CD4-positive, alpha-beta T cell treated with Interleukin-17A for 1 hour (primary cell): Measurements from ENCODE around the gene SNX32.

Source experiments
- DNase-seq: peaks from one replicate; pipeline ENCODE4 v3.0.0-alpha.2; 2020

The SNX32 gene

DNA sequence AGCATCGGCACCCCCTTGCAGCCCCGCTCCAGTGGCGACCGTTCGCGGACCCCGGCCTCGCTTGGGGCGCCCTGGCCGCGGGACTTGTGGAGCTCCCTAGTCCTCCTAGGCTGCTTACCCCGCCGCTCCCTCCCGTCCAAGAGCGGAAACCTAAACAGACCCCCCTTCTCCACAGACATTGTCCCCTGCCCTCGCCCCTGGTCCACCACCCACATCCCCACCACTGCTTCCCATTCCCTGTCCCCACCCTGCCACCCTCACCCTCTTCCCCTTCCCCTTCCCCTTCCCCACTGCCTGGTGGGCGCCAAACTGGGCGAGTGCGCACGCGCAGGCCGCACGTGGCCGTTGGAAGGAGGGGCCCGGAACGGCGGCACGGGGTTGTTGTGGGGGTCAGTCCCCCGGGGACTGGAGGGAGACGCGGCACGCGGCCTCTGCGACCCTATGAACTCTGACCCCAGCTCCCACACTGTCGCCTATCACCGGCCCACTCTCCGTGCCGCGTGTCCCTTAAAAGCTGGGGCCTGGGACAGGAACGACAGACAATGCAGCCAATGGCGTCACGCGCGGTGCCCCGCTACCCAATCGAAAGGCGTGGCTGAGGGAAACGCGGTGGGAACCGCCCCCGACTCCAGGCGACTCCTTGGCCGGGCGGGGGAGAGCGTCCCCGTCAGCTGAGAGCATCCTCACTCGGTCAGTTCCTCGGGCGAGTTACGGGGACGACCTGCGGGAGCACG lies at the start of gene SNX32:
Gene SNX32 (plus strand): TSS at position 667 of the 734 bp plus-strand sequence. CDS start 103 bp downstream, outside the sequence.
- peak; percentile 95 for DNase-seq

DNA sequence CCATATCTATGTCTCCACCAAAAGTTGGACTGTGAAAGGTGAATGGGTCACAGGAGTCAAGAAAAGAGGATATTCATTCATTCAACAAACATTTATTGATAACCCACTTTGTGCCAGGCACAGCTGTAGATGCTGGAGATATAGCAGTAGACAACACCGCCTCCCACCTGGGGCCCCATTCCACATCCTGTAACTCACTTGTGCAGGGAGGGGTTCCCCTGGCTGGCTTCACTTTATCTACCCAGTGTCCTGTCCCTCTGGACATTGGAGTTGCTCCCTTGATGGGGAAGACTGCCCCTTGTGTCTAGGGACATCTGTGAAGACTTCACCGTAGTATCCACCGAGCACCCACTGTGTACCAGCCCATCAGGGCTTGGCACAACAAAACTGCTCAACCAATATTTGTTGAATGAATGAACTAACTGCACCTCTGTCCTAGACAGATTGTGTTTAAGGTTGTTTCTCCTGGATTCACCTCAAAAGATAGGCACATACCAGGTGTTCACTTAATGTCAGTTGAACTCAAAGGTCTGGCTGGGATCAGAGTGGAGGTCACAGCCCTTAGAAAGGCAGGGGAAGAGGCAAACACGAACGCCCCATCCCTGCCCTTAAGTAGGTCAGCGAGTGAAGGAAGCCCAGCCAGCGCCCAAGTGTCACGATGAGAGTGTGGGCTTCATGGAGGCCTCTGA lies 48.3 kb upstream of the SNX32 start:
- peak; percentile 22 for DNase-seq

DNA sequence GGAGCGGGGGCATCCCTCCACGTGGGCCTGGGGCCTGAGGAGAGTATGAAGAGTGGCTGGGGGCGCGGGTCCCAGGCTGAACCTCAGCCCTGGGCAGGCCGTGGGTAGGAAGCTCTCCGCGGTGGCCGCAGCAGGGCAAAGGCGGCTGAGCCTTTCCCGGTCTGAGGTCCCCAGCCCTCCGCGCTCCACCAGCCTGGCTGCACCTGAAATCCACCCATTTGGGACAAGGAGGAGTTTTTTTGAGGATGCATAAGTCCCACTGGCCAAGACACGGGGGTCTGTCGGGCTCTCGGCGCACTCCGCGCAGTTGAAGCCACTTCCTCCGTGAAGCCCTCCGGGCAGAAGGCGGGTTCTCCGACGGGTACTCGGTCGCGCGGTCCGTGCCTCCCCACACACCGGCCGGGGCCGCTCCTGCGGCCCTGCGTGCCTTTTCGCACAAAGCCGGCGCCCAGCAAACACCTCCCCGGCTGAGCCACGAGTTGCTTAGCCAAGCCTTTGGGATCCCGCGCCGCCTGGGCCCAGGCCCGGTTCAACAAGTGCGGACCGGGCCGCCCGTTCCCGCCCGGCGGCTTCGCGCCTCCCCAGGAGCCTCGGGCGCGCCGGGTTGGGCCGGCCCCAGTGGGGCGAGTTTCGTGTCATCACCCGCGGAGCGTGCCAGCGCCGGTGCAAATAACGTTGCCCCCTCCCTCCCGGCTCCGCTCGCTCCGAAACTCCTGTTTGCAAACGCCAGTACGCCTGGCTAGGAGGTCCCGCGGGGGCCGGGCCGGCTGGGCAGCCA lies 47.6 kb upstream of the SNX32 start:
- no peak for DNase-seq

DNA sequence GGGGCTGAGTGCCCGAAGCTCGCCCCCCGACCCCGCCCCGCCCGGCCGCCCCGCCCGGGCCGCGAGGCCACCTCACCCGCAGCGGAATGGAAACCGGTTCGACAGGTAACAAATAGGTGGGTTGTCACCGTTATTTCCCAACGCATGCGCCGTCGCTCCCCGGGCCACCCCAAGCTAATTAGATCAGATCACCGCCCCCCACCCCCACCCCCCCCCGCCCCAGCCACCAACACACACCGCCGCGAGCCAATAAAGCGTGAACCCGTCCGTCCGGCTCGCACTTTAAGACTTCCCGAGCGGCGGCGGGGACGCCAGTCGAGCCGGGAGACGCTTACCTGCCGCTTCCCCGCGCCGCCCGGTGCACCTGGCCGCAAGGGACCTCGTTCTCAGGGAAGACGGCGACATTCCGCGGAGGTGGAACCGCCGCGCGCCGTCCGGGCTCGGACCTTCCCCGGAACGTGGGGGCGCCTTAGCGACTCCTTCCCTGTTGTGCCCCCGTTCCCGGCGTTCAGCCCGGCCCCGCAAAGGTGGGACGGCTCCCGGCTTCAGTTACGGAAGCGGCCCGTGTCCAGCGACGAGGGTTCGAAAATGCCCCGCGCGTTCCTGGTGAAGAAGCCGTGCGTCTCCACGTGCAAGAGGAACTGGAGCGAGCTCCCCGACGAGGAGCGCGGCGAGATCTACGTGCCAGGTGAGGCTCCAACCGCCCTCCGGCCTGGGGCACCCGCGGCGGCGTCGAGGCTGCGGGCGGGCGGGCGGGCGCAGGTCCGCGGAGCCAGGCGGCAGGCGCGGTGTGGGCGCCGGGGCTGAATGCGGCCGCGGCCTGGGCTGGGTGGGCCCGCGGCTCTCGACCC lies 46.8 kb upstream of the SNX32 start, which contains the start of gene OVOL1:
Gene OVOL1 (plus strand): TSS at position 278 of the 851 bp plus-strand sequence. CDS start 311 bp downstream, at position 589.
- DNase-seq: peak; percentile 58

DNA sequence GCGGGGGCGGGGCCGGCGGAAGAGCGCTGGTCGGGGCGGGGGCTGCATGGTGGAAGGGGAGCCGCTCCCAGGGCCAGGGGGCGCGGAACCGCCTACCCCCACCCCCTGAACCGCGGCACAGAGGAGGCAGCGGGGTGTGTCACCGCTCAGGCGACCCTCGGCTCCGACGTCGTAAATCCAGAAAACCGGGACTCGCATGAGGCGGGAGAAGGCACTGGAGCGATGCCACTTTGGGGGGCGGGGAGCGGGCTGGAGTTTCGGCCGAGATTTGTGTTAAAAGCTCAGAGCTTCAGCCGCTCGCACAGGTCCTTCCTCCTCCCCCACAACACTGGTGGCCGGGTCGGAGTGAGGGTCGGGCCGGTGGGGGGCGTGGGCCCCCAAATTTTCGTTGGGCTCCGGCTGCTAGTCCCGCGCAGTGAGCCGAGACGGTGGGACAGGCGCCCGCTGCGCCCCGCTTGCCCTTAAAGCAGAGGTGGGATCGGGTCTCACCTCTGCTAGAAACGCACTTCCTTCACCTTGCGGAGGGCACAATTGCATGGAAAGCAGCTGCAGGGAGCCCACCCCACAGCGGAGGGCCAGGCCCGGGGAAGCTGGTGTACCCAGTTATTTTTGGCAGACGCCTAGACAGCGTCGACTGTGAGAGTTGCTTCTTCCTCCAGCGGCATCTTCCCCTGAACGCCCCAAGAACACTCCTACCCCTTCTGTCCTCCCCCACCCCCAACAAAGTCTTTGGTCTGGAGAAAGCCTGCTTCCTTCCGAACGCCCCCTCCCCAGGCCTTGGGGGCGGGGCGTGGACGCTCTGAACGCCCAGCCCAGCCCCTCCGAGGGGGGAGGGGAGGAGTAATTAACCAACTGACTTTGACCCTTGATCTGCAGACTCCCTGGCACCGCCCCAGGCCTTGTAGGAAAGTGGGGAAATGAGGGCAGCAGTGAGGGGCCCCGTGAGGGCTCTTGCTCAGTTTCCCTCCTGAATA lies 45.8 kb upstream of the SNX32 start:
- peak; percentile 10 for DNase-seq

DNA sequence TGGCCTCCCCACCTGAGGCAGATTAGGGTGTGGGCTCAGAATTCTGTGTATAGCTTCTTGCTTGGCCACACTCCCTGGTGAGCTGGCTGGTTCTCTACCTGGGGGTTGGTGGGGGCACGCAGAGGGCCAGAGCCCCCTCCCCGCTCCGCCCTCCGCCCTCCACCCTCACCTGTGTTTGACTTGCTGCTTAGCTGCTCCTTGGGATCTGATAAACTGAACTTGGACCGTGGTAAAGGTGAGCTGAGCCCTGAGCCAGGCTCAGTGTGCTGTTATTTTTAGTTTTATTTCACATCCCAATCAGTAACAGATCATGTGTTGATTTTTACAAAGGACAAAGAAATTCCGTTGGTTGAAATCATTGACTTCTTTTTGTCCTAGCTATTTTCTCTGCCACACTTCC lies 44.9 kb upstream of the SNX32 start:
- no peak for DNase-seq

DNA sequence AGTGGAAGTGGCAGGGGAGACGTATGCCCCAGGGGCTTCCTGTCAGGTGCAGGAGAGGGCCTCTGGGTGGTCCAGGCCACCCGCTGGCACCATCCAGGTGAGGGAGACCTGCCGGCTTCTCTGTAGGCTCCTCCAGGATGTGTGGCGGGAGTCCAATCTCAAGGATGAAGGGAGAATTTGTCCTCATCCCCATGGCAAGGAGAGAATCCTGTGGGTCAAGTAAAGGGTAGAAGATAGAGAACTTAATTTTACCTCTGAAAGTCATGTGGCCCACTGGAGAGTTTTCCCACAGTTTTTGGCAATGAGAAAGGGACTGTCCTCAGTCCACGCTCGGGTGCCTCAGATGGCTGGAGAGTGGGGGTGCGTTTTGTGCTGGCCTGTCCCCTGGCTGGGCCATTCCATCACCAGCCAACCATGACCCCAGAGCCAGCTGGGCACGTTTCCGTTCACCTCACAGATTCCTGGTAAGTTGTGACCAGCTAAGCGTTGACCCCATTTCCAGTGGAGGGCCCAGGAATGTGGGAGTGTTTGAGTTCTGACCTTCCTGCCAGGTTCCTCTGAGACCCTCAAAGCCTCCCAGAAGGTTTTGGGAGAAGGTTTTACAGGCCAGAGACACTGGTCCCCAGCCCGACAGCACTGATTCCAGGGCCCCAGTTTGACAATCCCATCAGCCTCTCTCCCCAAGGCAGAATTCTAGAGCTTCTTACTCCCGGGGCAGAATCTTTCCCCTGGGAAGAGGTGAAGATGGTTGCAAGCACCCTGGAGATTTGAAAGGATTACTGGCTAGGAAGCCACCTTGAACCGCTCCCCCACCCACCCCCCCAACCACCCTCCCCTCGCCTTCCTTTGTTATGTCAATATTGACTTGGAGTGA lies 44.3 kb upstream of the SNX32 start:
- DNase-seq: no peak

DNA sequence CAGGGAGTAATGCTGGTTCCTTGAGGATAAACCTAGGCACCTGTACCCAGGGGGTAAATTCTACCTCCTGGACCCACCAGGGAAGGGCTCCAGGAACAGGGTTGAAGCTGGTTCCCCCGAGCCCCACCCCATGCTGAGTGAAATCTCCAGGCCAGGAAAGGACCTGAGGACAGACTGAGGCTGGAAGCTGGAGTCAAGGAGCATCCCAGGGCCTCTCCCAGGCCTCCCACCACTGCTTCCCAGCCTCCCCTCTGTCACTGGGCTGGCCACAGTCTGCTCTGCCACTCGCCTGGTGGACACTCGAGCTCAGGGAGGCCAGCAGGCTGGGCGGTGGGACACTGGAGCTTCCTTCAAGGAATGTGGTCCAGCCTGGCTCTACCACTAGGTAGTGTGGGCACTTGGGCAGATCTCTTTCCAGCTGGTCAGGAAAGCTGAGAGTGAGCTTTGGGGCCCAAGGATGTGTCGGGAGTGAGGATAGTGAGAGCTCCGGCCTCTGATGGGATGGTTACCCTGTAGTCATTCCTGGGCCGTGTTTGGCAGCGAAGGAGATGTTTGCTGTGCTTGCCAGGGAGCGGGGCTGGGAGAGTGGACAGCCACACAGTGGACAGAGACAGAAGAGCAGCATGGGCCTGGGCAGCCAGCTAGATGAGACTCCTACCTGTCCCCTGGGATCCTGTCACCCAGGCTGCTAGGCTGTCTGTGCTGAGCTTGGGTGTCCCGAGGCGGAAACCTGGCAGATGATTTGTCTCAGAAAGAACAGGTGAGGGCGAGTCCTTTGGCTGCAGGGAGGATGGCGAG lies 43.5 kb upstream of the SNX32 start:
- no peak for DNase-seq

DNA sequence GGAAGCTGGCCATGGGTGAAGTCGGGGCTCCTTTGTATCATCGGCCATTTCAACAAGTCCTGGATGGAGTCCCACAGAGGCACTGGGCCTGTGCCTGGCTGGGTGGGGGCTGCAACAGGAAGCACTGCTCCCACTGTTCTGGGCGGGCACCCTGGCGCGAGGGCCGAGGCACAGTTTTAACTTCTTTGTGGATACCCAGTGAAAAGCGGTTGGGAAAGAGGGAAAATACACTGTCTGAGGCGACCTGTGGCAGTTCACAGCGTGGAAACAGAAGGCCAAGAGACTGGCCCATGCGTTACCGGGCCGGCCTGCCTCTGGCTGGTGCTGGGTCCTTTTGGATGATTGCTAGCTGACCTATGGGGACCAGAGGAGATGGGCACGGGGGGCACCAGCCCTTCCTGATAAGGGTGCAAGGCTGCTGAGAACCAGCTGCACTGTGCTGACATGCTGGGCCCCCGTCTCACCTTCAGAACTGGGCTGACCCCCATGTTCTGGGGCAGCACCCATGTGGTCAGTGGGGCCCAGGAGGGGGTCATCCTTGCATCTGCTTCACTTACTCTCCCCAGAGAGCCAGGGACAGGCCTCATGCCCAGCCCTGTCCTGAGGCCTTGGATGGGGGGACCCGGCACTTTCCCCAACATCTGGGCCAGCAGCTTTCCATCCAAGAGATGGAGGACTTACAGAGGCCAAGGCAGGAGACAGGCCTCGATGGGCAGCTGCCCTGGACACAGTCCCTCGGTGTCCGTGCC lies 42.7 kb upstream of the SNX32 start:
- no peak for DNase-seq

DNA sequence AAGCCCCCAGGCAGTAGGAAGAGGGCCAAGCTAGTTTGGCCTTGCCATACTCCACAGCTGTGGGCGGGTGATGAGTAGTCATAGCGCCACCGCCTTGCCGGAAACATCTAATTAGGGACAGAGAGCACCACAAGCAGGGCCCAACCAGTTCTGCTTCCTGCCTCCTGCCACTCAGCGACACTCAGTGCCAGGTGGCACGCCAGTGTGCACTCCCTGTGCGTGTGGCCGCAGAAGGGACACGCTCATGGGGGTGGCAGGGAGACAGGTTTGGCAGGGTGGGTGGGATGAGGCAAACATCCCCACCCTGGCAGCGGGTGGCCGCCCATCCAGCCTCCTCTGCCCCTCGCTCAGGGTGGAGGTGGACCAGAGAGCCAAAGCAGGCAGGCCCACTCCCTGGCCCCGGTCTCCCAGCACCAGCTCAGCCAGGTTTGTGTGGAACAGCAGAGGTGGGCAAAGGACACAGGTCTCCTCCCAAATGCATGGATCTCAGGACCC lies 42.0 kb upstream of the SNX32 start:
- peak; percentile 67 for DNase-seq

DNA sequence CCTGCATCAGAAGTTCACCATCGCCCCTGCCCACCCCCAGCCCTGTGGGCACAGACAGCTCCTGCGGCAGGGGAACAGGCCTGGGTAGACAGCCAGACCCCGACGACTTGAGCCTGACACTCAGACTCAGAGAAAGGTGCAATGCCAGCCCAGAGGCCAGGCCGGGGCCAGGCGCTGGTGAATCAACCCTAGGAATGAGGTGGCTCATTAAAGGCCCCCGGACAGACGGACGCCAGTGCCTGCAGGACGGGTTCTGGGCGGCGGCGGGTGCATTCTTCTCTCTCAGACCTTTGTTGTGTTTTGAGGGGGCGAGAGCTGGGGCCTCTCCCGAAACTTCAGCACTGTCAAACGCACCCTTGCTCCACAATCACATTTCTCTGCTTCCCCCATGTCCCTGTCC lies 41.3 kb upstream of the SNX32 start:
- no peak for DNase-seq

DNA sequence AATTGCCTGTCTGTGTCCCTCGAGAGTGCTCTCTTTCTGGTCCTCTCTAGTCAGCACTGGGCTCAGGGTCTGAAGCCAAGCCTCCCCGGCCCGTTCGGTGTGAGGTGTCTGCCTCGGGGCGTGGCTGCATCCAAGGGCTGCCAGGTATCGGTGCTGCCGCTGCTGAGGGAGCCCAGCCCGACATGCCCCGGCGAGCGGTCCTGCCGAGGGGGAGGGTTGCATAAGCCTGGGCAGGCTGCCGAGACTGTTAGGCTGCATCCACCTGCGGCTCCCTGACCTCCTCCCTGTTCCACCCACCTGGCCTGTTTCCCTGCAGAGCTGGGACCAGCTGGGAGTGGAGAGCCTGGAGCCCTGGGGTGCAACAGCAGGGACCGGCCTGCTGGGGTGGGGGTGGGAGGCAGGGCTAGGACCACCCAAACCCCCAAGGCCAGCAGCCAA lies 40.6 kb upstream of the SNX32 start:
- no peak for DNase-seq

DNA sequence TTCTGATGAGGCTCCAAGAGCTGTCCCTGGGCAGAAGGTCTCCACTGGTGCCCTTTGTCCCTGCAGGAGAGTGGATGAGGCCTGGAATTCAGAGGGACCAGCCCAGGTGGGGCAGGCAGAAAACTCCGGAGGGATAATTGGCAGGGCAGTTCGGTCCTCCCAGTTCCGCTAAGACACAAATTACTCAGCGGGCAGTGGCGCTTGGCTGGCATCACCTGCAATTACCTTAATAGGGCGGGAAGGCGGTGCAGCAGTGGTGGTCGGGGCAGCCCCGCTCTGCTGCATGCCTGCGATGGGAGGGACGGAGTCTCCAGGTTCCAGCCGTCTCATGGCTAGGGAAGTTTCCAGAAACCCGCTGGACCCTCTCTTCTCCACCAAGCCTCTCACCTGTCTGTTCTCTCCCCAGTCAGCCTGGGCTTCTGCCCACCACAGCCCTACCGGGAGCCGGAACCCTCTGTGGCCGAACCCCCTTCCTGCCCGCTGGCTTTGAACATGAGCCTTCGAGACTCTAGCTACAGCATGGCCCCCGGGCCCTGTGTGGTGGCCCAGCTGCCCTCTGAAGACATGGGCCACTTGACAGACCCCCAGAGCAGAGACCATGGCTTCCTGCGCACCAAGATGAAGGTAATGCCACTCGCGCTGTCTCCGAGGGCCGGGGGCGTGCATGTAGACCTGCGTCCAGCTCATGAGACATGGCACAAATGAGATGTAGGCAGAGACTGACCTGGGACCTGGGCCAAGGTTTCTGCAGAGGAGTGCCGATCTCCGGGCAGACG lies 40.0 kb upstream of the SNX32 start:
- DNase-seq: no peak

DNA sequence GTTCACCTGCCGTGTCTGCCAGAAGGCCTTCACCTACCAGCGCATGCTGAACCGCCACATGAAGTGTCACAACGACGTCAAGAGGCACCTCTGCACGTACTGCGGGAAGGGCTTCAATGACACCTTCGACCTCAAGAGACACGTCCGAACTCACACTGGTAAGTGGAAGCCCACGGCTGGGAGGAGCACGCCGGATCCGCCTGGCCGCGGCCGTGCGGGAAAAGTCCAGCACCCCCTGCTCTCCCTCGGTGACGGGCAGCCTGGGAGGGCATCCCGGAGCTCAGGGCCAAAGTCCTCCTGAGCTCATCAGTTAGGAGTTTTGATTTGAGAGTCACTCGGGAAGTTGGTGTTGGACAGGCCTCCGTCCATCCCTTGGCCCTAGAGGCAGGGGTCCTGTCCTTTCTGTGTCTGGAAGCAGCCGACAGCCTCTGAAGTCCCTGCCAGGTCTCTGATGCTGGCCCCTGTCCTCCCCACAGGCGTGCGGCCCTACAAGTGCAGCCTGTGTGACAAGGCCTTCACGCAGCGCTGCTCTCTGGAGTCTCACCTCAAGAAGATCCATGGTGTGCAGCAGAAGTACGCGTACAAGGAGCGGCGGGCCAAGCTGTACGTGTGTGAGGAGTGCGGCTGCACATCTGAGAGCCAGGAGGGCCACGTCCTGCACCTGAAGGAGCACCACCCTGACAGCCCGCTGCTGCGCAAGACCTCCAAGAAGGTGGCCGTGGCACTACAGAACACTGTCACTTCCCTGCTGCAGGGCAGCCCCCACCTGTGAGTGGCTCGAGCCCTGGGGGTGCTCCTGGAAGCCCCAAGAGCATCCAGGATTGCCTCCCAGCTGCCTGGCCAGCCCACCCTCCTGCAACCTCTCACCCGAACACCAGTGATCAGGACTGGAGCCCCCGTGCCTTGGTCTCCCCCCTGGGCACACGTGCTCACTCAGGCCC lies 38.9 kb upstream of the SNX32 start:
- no peak for DNase-seq

DNA sequence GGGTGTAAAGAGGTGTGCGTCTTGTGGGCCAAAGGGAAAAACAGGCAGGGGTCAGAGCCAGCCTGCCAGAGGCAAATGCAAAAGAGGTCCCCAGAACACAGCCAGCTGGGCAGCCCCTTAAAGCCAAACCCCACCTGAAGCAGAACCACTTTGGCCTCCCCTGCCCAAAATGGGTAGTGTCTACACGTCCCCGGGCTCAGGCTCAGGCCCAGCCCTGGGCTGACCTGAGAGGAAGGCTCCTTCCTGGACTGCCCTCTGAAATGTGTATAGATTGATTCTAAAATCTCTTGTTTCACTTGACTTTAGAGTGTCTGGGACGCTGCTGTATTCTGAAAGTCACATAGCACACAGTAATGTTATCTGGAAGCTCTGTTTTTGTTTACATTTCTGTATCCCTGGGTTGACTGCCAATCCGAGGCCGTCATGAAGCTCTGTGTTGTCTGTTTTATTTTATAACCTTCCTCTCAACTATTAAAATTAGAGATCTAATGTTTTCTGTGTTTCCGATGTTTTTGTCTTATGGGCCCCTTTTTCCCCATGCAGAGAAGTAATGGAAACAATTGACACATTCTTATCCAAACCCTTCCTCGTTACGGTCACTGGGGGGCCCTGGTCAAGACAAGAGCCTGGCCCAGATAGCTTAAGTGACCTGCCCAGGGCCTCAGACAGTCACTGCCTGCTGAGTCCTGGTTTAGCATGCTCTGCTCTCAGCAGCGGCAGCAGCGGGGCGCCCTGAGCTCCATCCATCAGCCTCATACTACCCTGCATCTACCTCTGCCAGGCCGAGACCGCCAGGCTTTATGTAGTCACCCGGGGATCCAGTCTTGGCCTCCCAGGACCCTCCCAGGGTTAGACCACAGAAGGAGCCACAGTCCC lies 36.8 kb upstream of the SNX32 start:
- no peak for DNase-seq
